KOPT-K1 (cell line): ENCODE results near the gene ATG4D.
A peak's percentile ranks its signal among the peaks of the same experiment; 100 is the strongest.
"Not testable (repeated sequence)": the region's sequence is repeated elsewhere in the genome, so short reads cannot be mapped to it uniquely, and the experiment has no call there.

Experiments
- H3K27ac ChIP-seq: fragments of 200-600 bp; sonication (generic); 2 replicates; pipeline ENCODE4 v1.5.1; 2016; ENCODE audit warnings: antibody characterized with exemption, mild to moderate bottlenecking, low read depth, low read length; ENCODE audit not compliant: poor library complexity, severe bottlenecking
- H3K36me3 ChIP-seq: fragments of 200-600 bp; sonication (generic); 2 replicates; pipeline ENCODE4 v1.5.1; 2017; ENCODE audit warnings: antibody characterized with exemption, mild to moderate bottlenecking, low read length, moderate library complexity; ENCODE audit not compliant: insufficient read depth
- H3K9me3 ChIP-seq: fragments of 200-600 bp; sonication (generic); 2 replicates; pipeline ENCODE4 v1.5.1; 2017; ENCODE audit warnings: antibody characterized with exemption, low read length, mild to moderate bottlenecking; ENCODE audit not compliant: insufficient read depth, poor library complexity, severe bottlenecking

Gene ATG4D

DNA sequence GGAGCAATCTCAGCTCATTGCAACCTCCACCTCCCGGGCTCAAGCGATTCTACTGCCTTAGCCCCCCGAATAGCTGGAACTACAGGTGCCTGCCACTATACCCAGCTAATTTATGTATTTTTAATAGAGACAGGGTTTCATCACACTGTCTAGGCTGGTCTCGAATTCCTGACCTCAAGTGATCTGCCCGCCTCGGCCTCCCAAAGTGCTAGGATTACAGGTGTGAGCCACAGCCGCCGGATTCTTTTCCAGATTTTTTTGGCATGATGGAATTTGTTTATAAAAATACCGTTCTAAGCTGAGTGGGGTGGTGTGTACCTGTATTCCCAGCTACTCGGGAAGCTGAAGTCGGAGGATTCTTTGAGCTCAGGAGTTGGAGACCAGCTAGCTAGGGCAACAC is 6.0 kb upstream of the ATG4D start:
- Histone ChIP-seq H3K9me3 (no peaks in the 10 kb centered on the region), H3K27ac (no peak overlapping the region), H3K36me3 (no peaks in the 10 kb centered on the region)

- Histone ChIP-seq H3K9me3 (no peaks in the 10 kb centered on the region), H3K27ac (no peak overlapping the region), H3K36me3 (no peaks in the 10 kb centered on the region)
Measured at GRCh38 chr19:10538204-10538983, 5.3 kb upstream of the ATG4D start.

- H3K36me3 ChIP-seq, H3K27ac ChIP-seq, H3K9me3 ChIP-seq: not testable (repeated sequence)
Measured at GRCh38 chr19:10539016-10539415, 4.7 kb upstream of the ATG4D start.

GRCh38 chr19:10543059-10543419 is 665 bp upstream of the ATG4D start:
- Histone ChIP-seq H3K36me3 (peaks cover 21% of the 10 kb centered on the region), H3K9me3 (no peaks in the 10 kb centered on the region), H3K27ac (peak overlapping the region; percentile 93)

DNA sequence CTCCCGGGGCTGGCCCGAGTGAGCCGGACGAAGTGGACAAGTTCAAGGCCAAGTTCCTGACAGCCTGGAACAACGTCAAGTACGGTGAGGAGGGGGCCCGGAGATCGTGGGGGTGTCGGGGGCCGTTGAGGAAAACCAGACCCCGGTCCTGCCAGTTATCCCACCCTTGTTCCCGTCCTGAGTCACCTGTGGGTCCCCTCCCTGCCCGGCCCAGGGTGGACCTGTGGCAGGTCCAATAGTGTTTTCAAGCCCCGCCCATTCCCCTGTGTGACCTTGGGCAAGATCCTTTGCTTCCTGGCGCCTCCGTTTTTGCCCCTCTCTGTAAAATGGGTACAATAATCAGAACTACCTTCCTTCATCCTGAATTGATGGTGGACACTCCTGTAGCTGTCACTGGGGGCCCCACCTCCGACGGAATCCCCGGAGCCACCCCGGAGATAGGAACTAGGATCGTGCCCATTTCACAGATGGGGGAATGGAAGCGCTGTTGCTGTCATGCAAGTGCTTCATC is 593 bp downstream of the ATG4D start:
- peak overlapping the region; percentile 93 for H3K27ac ChIP-seq
- peaks cover 34% of the 10 kb centered on the region for H3K36me3 ChIP-seq
- H3K9me3 ChIP-seq, result no peaks in the 10 kb centered on the region

DNA sequence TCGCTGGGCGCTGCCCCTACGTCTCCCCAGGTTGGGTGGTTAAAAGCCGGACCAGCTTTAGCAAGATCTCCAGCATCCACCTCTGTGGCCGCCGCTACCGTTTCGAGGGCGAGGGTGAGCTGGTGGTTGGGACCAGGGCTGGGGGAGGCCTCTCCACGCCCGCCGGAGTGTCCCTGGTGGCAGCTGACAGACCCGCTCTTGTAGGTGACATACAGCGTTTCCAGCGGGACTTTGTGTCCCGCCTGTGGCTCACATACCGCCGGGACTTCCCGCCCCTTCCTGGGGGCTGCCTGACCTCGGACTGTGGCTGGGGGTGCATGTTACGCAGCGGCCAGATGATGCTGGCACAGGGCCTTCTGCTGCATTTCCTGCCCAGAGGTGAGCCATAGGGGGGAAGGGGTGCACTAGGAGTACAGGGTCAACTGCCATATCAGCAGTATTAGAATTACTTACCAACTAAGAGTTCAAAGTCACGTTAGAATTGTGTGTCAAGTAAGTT is 1.1 kb downstream of the ATG4D start:
- Histone ChIP-seq H3K9me3 (no peaks in the 10 kb centered on the region), H3K36me3 (peaks cover 39% of the 10 kb centered on the region), H3K27ac (peak overlapping the region; percentile 93)

GRCh38 chr19:10546817-10547216 is 3.1 kb downstream of the ATG4D start:
- no peaks in the 10 kb centered on the region for H3K9me3 ChIP-seq
- peaks cover 59% of the 10 kb centered on the region for H3K36me3 ChIP-seq
- H3K27ac ChIP-seq, result no peak overlapping the region

- Histone ChIP-seq H3K36me3 (peaks cover 78% of the 10 kb centered on the region), H3K27ac (no peak overlapping the region), H3K9me3 (no peaks in the 10 kb centered on the region)
Measured at GRCh38 chr19:10548746-10549276, 5.1 kb downstream of the ATG4D start.

GRCh38 chr19:10549733-10550132 is 6.0 kb downstream of the ATG4D start:
- Histone ChIP-seq H3K36me3 (peaks cover 83% of the 10 kb centered on the region), H3K27ac (no peak overlapping the region)

GRCh38 chr19:10550336-10550735 is 6.6 kb downstream of the ATG4D start:
- Histone ChIP-seq H3K27ac (no peak overlapping the region), H3K36me3 (peaks cover 89% of the 10 kb centered on the region), H3K9me3 (no peaks in the 10 kb centered on the region)

More at GRCh38 chr19:10549733-10550132, 6.0 kb downstream of the ATG4D start:
- H3K9me3 ChIP-seq, result no peaks in the 10 kb centered on the region

GRCh38 chr19:10551006-10551405 is 7.3 kb downstream of the ATG4D start:
- H3K9me3 ChIP-seq, result not testable (repeated sequence)
- H3K27ac ChIP-seq, result peak overlapping the region; percentile 41
- H3K36me3 ChIP-seq, result peaks cover 91% of the 10 kb centered on the region

- Histone ChIP-seq H3K27ac (peak overlapping the region; percentile 99), H3K36me3 (peaks cover 92% of the 10 kb centered on the region), H3K9me3 (no peaks in the 10 kb centered on the region)
Measured at GRCh38 chr19:10551698-10552301, 8.1 kb downstream of the ATG4D start.

GRCh38 chr19:10552510-10553053 is 8.9 kb downstream of the ATG4D start:
- no peaks in the 10 kb centered on the region for H3K9me3 ChIP-seq
- peak overlapping the region; percentile 99 for H3K27ac ChIP-seq
- peaks cover 92% of the 10 kb centered on the region for H3K36me3 ChIP-seq

DNA sequence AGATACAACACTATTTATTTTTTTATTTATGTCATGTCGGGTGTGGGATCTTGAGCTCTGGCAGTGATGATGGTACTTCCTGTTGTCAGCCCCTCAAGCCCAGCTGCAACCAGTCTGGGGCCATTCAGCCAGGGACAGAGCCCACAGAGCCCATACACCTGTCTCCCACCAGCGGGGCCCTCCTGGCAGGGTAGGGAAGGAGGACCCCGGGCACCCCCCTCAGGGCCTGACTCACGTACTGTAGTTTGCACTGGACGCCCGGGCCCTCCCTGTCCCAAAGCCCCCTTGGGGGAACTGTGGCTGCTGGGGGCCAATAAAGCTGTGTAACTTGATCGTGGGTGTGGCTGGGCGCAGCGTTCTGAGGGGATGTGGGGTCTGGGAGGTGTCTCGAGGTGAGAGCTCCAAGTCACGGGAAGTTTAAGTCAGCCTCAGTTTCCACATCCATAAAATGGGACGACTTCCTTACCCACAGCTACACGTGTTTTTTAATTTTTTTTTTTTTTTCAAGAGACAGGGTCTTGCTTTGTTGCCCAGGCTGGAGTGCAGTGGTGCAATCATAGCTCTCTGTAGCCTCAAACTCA is 9.5 kb downstream of the ATG4D start:
- no peaks in the 10 kb centered on the region for H3K9me3 ChIP-seq
- H3K27ac ChIP-seq, result peak overlapping the region; percentile 99
- H3K36me3 ChIP-seq, result peaks cover 94% of the 10 kb centered on the region

DNA sequence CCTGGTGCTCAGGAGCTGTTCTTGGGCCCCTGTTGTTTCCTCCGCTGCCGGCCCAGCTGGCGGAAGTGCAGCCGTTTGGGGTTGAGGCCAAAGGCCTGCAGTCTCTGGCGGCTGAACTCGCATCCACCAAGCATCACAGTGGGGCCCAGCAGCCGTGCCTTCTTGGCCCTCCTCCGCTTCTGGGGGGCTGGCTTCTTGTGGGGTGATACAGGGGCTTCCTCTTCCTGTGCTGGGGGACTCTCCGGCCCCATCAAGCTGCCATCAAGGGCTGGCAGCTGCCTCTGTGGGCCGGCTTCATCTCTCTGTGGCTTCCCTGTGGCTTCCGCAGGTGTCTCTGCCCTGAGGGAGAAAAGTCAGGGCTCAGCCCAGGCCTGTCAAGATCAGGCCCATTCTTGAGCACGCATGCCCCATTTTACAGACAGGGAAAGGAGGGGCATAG is 10.3 kb downstream of the ATG4D start:
- H3K9me3 ChIP-seq, result no peaks in the 10 kb centered on the region
- H3K27ac ChIP-seq, result peak overlapping the region; percentile 99
- H3K36me3 ChIP-seq, result peaks cover 94% of the 10 kb centered on the region
